Endothelial cell (in vitro differentiated cells): ENCODE measurements around the gene RNASE7. TPM values are rescaled to one million over a fixed set of nuclear protein-coding genes. Genes with fewer than 3 reads are reported as not detected.

Experiments
- DNase-seq: peaks from one replicate; pipeline ENCODE4 v3.0.0; 2021; ENCODE audit warnings: low spot score
- H3K27ac Mint-ChIP-seq: one replicate; pipeline ENCODE4 v1.8.0; 2021; ENCODE audit warnings: mixed read lengths, inconsistent platforms; ENCODE audit not compliant: unreplicated experiment
- H3K27me3 Mint-ChIP-seq: one replicate; pipeline ENCODE4 v1.8.0; 2021; ENCODE audit warnings: mild to moderate bottlenecking, moderate library complexity, mixed read lengths, inconsistent platforms; ENCODE audit not compliant: unreplicated experiment
- H3K36me3 Mint-ChIP-seq: one replicate; pipeline ENCODE4 v1.8.0; 2021; ENCODE audit warnings: mild to moderate bottlenecking, low read depth, mixed read lengths, inconsistent platforms; ENCODE audit not compliant: unreplicated experiment
- H3K4me1 Mint-ChIP-seq: one replicate; pipeline ENCODE4 v1.8.0; 2021; ENCODE audit warnings: mild to moderate bottlenecking, mixed read lengths, inconsistent platforms; ENCODE audit not compliant: unreplicated experiment
- H3K4me3 Mint-ChIP-seq: one replicate; pipeline ENCODE4 v1.8.0; 2021; ENCODE audit warnings: mild to moderate bottlenecking, mixed read lengths, inconsistent platforms; ENCODE audit not compliant: unreplicated experiment
- H3K9me3 Mint-ChIP-seq: one replicate; pipeline ENCODE4 v1.8.0; 2021; ENCODE audit warnings: mixed read lengths, inconsistent platforms; ENCODE audit not compliant: unreplicated experiment
- total RNA-seq: library from RNA; stranded (reverse); fragmentation: NEBNext Ultra II Directional; extraction: Animal tissue kit (Norgen Biotek cat#: 25700); gene quantifications from one replicate; pipeline ENCODE4 v1.2.1, GENCODE V29; 2021; ENCODE audit not compliant: unreplicated experiment
- TF ChIP-seq, protein P1 (sequence below): fragments of 200-600 bp; sonication (generic); IDR thresholded peaks from one replicate; pipeline ENCODE4 v1.5.0; 2021; ENCODE audit warnings: antibody characterized with exemption; ENCODE audit not compliant: unreplicated experiment

The RNASE7 gene
- total RNA-seq, 1 donor from 2014 or later: not detected

DNA sequence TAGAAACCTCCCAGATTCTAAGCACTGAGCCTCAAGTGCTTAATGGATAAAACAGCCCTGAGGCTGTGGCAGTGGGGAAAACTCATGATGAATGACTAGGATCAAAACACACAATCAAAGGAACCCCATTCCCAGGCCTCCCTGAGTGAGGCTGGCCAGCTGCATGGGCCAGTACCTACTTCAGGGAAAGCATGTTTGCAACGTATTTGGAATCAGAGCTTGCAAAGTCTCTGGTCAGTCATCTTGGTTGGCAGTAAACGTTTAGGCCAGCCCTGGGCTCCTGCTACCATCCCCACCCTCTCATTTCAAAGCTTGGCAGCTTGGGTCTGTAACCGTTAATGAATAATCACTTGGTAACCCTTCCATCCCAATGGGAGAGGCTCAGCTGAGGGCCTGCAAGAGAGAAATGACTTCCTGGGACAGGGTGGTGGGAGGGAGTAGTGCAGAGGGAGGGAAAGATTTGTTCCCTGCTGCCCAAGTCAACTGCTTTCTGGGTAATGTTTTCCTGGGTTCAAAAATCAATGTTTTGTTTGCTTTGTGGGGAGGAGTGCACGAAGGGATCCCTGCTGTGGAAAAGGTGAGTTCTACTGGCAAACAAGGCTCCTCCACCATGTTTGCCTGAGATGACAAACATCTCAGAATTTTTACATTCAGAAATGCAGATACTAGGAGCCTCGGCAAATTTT, 13.4 kb downstream of the RNASE7 start:
- Mint-ChIP-seq H3K9me3 (no peaks in the 10 kb centered on the region), H3K27ac (no peak overlapping the region), H3K4me3 (no peak overlapping the region), H3K4me1 (no peaks in the 10 kb centered on the region), H3K27me3 (peaks cover 7% of the 10 kb centered on the region), H3K36me3 (no peaks in the 10 kb centered on the region)
- DNase-seq: no peak
- TF ChIP-seq, protein P1, sequence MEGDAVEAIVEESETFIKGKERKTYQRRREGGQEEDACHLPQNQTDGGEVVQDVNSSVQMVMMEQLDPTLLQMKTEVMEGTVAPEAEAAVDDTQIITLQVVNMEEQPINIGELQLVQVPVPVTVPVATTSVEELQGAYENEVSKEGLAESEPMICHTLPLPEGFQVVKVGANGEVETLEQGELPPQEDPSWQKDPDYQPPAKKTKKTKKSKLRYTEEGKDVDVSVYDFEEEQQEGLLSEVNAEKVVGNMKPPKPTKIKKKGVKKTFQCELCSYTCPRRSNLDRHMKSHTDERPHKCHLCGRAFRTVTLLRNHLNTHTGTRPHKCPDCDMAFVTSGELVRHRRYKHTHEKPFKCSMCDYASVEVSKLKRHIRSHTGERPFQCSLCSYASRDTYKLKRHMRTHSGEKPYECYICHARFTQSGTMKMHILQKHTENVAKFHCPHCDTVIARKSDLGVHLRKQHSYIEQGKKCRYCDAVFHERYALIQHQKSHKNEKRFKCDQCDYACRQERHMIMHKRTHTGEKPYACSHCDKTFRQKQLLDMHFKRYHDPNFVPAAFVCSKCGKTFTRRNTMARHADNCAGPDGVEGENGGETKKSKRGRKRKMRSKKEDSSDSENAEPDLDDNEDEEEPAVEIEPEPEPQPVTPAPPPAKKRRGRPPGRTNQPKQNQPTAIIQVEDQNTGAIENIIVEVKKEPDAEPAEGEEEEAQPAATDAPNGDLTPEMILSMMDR: no peak

DNA sequence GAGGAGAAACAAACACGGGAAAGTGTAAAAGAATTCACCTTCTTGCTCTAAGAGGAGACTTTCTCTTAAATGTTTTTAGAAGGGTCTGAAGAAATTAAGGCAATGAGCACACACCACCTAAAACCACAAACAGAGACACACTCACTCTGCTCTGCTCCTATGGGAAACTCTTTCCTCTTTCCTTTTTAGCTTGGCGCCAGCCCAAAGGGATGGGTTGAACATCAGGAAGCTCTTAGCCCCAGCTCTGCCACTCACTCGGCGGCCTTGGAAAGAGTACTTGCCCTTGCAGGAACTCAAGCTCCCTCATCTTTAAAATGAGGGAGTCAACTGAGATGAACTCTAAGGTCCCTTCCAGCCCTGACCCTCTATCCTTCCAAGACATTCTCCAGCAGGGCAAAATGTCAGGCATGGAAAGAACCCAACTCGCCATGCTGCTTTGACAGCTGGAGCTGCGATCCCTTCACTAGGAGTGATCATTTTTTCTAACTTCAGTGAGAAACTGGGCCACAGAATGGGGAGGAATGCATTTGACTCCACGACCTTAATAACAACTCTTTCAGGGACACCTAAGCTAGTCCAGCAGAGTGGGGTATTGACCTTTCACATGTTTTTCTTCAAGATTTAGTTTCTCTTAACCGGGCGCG, 14.5 kb downstream of the RNASE7 start:
- Mint-ChIP-seq H3K27ac (no peak overlapping the region), H3K9me3 (no peaks in the 10 kb centered on the region), H3K4me3 (no peak overlapping the region), H3K27me3 (peaks cover 6% of the 10 kb centered on the region), H3K4me1 (no peaks in the 10 kb centered on the region), H3K36me3 (no peaks in the 10 kb centered on the region)
- TF ChIP-seq, protein P1: no peak
- DNase-seq: no peak

DNA sequence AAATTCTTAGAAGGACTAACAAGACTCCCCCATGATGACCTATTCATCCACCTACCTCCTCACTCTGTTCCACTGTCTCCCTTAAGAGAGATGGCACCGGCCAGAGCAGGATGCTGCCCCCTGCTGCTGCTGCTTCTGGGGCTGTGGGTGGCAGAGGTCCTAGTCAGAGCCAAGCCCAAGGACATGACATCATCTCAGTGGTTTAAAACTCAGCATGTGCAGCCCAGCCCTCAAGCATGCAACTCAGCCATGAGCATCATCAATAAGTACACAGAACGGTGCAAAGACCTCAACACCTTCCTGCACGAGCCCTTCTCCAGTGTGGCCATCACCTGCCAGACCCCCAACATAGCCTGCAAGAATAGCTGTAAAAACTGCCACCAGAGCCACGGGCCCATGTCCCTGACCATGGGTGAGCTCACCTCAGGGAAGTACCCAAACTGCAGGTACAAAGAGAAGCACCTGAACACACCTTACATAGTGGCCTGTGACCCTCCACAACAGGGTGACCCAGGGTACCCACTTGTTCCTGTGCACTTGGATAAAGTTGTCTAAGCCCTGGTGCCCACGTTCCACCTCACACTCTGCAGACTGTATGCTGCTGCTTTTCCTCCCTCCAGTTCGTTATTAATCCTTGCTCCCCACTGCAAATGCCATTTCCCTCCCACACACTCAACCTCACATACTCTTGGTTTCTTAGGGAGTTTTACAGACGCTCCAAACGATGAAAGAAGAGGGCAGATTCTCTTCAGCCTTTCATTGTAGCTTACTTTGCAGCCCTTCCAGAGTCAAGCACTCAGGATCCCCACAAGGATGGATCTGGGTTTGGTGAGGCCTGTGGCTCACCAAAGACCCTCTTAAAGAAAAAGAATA, 15.9 kb downstream of the RNASE7 start, which contains the start of gene RNASE8:
Gene RNASE8 (plus strand): TSS at position 20 of the 873 bp plus-strand sequence. CDS start 71 bp downstream, at position 91.
- TF ChIP-seq, protein P1: no peak
- Mint-ChIP-seq H3K9me3 (no peaks in the 10 kb centered on the region), H3K27ac (peak within 1 kb of the TSS; percentile 28), H3K4me1 (no peaks in the 10 kb centered on the region), H3K36me3 (no peaks in the 10 kb centered on the region), H3K4me3 (no peak within 1 kb of the TSS), H3K27me3 (peaks cover 4% of the 10 kb centered on the region)
- DNase-seq: no peak

DNA sequence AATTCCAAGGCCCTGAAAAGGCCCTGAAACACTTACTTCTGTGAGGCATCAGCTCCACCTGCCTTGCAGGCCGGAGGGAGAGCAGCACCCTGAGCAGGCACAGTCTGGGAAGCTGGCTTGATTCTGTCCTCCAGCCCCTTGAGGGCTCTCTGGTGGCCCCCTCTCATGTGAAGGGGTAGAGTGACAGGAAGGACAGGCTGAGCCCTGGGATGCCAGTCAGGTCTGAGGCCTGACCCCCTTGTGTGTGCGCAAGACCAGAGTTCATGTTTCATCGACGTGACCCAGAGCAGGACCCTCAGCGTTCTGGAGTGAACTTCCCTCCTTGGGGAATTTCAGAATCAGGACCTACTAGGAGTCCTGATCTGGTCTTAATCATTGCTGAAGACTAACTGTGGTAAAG, 16.7 kb downstream of the RNASE7 start:
- TF ChIP-seq, protein P1: no peak
- no peak overlapping the region for H3K27ac Mint-ChIP-seq
- no peak for DNase-seq
- H3K9me3 Mint-ChIP-seq: no peaks in the 10 kb centered on the region
- no peak overlapping the region for H3K4me3 Mint-ChIP-seq
- H3K4me1 Mint-ChIP-seq: peaks cover 5% of the 10 kb centered on the region
- peaks cover 6% of the 10 kb centered on the region for H3K27me3 Mint-ChIP-seq
- H3K36me3 Mint-ChIP-seq: no peaks in the 10 kb centered on the region
